ENCODE measurements around the gene PPFIA1.
"Not testable (repeated sequence)": the region's sequence is repeated elsewhere in the genome, so short reads cannot be mapped to it uniquely, and the experiment has no call there.

The PPFIA1 gene

DNA sequence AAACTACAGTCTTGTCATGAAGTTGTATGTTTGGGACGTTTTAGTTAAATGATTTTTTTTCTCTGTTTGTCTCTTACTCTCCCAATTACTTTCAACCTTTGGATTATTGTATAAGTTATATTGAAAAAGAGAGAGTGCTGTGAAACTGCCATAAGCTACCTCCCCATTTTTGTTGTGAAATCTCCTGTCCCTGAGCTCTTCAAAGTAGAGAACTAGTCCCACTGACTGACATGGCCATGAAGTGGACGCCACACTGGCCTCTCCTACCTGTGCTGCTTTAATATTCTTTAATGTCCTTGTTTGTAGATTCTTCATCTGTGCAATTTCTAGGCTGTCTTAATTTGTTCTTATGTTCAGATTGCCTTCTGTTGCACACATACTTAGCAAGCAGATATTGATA is 56.3 kb downstream of the PPFIA1 start:
- no peak for DNase-seq

DNA sequence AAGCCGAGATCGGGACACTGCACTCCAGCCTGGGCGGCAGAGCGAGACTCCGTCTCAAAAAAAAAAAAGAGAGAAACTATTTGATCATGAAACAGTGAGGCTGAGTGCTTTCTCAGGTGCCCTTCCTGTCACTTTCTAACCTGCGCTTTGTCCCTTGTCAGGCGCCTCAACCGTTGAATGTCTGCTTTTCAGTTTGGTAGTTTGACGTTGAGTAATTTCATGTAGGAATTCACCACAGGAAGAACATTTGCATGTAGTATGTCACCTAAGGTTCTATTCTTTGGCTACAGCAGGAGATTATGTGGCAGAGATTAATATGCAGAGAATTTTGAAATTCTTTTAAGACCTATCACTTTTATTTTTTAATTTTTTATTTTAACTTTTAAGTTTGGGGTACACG is 57.2 kb downstream of the PPFIA1 start:
- no peak for DNase-seq

DNA sequence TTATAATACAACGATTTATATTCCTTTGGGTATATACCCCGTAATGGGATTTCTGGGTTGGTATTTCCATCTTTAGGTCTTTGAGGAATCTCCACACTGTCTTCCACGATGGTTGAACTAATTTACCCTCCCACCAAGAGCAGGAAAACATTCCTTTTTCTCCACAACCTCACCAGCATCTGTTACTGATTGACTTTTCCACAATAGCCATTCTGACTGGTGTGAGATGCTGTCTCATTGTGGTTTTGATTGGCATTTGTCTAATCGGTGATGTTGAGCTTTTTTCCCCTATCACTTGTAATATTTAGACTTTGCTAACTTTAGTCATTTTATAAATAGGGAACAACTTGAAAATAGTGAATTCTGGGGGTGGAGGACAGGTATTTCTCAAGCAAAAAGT is 58.1 kb downstream of the PPFIA1 start:
- no peak for DNase-seq

DNA sequence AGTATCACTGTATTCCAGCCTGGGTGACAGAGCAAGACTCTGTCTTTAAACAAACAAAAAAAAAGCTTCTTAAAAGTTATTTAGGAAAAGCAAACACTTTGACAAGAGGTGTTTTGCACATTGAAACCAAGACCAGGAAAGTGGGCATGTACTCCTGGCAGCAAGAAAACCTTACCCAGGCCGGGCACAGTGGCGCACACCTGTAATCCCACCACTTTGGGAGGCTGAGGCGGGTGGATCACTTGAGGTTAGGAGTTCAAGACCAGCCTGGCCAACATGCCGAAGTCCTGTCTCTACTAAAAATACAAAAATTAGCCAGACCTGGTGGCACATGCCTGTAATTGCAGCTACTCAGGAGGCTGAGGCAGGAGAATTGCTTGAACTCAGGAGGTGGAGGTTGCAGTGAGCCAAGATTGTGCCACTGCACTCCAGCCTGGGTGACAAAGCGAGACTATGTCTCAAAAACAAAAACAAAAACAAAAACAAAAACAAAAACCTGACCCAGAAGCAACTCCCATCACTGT is 60.9 kb downstream of the PPFIA1 start:
- not testable (repeated sequence) for DNase-seq

DNA sequence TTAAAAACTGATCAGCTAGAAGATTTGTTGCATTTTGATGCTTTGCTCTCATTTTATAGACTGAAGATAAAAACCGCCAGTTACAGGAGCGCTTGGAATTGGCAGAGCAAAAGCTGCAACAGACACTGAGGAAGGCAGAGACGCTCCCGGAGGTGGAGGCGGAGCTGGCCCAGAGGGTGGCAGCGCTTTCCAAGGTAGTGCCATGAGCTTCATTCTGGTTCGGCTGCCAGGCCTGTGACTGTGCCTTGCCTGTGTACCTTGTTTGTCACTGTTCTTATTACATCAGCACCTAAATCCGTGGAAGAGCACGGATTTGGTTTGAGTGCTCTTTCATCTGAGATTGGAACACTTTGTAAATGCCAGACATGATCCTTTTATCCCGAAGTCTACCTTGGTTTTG is 61.4 kb downstream of the PPFIA1 start:
- no peak for DNase-seq

DNA sequence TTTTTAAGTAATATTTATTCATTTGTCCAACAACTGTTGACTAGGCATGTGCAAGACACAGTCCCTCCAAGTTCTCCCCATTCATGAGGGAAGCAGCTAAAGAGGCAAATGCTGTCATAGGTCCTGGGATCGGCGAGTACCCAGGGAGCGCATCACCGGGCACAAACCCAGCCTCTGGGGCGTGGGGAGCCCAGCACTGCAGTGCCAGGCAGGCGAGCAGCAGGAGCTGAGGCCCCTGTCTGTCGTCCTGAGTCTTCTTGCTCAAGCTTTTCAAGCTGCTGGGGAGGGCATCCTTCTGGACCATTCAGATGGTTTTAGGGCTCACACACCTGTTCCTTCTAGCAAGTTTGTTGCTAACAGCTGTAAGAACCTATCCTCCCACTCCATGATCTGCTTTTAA is 62.1 kb downstream of the PPFIA1 start:
- no peak for DNase-seq

DNA sequence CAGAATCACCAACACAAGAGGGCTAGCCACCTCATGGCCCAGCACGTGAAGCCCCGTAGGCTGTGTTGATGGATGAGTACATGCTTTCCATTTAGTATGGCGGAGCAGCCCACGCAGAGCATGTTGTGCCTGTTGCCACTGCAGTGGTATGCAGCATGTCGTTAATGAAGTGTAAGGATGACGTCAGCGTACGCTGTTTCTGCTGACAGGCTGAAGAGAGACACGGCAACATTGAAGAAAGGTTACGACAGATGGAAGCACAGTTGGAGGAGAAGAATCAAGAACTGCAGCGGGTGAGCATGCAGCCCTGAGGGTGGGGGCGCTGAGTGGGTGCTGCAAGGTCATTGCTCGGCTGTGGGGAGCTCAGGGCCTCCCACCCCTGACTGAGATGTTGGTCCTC is 62.8 kb downstream of the PPFIA1 start:
- DNase-seq, result no peak

DNA sequence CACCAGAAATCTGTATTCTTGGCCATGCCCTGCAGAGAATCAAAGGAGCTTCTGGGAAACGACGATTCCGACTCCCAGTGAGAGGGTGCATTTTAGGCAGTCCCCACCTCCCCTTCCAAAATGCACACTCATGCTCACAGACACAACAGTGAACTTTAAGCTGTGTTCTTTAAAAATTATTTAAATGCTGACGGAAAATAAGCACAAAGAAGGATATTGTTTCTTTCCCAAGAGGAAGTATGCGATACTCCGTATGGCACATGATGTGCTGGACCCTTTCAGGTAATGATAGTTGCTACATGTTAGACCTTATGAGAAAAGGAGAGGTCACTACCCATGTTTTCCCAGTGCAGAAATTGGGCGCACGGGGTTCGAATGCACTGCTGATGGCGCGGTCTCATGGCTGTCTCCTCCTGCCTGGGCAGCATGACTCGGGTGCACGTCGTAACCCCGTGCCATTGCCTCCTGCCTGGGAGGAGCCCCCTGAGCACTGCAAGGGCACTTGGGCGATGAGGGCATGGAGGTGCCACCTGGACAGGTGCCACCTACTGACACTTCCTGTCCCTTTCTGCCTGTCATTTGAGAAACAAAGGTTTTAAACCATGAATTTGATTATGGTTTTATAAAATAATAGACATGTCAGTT is 64.0 kb downstream of the PPFIA1 start:
- no peak for DNase-seq

DNA sequence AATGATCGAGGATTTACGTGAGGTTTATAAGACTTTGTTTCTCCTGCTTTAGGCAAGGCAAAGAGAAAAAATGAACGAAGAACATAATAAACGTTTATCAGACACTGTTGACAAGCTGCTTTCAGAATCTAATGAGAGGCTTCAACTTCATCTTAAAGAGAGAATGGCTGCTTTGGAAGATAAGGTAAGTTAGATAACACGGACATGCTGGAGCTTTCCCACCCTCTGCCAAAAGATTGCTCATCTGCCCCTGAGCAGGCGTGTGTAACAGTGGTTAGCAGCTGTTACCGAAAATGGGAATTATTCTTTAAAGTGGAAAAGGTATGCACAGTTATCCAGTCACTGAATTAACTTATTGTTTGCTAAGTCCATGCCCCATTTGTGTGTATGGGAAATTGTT is 65.0 kb downstream of the PPFIA1 start:
- DNase-seq, result no peak

DNA sequence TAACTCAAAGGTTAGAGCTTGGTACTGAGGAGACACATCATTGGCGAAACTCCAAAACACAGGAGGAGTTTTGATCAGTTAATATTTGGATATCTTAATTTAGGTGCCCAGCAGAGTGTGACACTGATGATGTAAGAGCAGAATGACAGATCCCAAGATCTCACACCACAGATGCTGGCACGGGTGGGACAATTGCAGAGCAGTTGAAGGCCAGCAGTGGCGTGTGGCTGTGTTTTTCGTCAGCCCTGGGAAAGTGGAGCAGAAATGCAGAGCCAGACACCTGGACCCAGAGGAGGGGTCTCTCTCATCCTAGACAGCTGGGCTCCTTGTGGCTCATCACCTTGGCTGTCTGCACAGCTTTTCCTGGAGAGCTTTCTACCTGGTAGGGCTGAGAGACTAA is 68.1 kb downstream of the PPFIA1 start:
- no peak for DNase-seq

DNA sequence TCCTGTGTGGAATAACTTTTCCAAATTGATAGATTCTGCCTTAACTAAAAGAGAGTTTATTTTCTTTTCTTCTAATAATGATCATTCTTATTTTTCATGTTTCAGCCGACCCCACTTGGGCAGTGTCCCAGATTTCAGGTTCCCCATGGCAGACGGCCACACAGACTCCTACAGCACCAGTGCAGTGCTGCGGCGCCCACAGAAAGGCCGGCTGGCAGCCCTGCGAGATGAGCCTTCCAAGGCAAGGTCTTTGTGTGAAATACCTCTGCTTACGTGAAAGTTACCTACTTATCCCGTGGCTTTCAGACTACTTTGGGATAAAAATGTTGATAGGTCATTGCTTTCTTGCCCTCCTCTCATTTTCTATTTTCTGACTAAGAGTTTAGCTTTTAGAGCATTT is 68.6 kb downstream of the PPFIA1 start:
- no peak for DNase-seq

DNA sequence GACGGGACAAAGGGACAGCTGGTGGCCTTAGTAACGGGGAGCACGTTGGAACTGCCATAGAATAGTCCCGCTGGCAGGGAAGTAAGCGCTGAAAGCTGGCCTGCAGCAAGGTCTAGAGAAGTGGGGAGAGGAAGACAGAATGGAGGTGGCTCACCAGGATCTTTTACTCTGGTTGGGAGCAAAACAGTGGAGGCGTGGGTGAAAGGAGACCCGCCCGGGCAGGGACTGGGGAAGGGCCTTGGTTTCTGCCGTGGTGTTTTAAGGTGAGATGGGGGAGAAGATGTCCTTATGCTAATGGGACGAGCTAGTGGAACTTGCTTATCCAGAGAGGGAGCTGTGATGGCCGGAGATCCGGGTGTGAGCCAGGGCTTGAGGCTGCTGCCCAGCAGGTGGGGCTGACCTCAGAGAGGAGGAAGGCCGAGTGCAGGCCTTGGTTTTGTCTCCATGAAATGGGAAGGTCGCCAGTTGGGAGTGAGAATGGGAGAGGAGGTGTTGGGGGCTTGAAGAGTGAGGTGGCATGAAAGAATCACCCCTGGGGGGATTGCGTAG is 71.5 kb downstream of the PPFIA1 start:
- no peak for DNase-seq

DNA sequence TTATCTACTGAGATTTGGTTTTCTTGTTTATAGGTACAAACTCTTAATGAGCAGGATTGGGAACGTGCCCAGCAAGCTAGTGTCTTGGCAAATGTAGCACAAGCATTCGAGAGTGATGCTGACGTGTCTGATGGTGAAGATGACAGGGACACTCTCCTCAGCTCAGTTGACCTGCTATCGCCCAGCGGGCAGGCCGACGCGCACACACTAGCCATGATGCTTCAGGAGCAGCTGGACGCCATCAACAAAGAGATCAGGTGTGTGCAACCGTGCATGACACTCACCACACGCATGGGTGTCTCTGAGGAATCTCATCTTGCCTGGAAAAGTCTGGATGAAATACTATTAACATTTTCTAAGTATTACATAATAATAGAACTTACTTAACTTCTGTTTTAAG is 73.1 kb downstream of the PPFIA1 start:
- DNase-seq, result no peak

DNA sequence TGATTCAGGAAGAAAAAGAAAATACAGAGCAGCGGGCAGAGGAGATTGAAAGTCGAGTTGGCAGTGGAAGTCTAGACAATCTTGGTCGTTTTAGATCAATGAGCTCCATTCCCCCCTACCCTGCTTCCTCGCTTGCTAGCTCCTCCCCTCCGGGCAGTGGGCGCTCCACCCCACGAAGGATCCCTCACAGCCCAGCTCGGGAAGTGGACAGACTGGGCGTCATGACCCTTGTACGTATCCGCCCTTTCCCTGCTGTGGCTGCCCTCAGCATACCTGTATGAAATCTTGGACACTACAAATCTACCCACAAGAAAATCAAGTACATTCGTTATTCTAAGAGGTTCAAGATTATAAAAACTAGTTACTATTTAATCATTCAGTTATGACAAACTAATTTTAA is 77.7 kb downstream of the PPFIA1 start:
- DNase-seq, result no peak

DNA sequence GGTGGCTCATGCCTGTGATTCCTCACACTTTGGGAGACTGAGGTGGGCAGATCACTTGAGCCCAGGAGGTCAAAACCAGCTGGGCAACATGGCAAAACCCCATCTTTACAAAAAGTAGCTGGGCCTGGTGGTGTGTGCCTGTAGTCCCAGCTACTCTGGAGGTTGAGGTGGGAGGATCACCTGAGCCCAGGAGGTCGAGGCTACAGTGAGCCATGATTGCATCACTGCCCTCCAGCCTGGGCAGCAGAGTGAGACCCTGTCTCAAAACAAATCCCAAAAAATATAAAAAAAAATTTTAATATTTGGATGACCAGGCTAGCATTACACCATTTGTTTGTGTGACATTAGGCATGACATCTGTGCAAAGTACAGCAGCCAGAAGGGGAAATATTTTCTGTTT is 78.1 kb downstream of the PPFIA1 start:
- DNase-seq, result no peak

DNA sequence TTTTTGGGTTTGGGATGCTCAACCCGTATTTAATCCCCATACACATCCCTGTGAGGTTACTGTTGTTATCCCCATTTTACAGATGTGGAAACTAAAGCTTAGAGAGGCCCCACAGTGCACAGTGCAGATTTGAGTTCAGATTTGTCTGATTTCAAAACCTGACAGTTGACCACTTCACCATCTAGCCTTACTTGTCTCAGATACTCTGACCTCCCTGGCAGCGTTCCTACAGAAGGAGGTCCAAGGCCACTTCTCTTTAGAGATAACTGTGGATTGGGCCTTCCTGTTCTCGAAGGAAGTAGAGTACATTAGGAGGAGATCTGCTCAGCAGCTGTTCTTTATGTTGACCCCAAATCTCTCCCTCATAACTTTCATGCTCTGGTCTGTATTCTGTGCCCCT is 81.2 kb downstream of the PPFIA1 start:
- no peak for DNase-seq

DNA sequence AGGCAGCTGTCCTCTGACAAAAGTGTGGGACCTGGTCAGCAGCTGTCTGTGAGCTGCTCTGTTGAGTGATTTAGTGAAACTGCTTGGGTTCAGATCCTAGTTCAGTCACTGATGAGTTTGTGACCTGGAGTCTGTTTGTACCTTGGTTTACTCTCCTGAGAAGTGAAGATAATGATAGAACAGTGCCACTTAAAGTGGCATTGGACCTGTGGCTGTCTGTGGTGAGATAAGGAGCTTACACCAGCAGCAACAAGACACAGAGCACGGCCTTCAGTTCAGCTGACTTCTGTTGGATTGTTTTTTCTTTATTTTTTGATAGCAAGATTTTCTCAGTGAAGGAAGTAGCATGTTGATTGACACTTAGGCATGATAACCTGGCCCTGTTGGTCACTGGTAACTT is 81.6 kb downstream of the PPFIA1 start:
- DNase-seq, result no peak

DNA sequence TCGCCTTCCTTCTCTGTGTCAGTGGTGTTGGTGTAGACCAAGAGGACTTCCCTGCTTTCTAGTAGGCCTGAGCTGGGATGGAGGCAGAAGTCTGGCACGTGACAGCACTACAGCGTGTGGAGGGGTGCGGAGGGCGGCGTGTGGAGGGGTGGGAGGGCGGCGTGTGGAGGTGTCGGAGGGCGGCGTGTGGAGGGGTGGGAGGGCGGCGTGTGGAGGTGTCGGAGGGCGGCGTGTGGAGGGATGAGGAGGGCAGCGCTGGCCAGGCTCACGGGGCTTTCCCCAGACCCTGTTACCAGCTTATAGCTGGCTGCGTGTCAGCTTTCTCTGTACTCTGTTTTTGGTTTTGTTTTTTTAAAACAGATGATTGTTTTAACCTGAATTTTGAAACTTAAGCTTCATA is 82.1 kb downstream of the PPFIA1 start:
- no peak for DNase-seq

DNA sequence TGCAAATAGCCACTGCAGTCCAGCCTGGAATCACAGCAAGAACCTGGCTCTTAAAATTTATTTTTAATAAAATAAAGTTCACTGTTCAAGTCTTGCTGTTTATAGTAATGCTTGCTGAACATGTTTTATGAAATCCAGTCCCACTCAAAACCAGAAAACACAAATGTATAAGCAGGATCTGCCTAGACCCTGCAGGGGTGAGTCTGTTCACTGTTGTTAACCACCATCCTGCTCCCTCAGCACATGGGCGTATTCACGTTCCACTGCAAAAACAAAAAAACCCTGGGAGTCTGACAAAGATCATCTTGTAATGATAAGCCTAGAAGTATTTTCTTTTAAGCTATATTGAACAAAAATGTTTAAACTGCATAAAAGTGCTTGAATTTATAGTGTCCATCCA is 82.8 kb downstream of the PPFIA1 start:
- no peak for DNase-seq

DNA sequence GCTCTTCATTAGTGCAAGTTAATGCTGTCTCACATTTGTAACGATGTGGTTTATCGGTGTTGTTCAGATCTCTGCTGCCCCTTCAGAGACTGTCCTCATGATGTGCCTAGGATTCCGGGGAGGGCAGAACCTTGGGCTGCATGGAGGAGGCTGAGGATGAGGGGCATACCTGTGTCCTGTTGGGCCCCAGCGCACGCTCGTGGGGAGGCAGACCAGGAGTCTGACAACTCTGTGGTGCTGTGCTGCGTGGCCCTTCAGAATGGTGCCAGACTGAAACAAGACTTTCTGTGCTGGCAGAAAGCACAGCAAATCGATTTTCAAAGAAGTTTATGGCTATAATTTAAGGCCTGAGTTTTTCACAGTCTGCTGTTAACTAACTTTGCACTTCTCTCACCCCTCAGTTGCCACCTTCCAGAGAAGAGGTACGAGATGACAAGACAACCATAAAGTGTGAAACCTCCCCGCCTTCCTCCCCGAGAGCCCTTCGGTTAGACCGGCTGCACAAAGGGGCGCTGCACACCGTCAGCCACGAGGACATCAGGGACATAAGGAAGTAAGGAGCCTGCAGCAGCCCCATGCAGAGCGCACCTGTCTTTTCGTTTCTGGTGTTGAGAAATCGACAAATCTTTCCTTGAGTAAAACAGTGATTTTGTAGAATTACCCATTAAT is 83.5 kb downstream of the PPFIA1 start:
- DNase-seq, result no peak

DNA sequence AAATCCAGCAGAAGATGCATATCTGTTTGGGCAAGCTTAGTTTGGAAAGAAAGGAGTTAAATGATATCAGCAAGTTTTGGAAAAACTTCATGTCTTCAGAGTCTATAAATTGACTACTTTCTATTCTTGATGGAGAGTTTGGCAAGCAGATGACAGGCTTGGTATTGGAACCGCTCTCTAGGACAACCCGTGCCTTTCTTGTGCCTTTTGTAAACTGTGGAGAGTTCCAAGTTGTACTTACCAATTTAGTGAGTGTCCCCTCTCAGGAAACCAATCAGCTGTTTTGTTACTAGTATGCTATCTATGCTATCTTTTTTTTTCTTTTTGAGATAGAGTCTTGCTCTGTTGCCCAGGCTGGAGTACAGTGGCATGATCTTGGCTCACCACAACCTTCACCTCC is 84.1 kb downstream of the PPFIA1 start:
- no peak for DNase-seq

DNA sequence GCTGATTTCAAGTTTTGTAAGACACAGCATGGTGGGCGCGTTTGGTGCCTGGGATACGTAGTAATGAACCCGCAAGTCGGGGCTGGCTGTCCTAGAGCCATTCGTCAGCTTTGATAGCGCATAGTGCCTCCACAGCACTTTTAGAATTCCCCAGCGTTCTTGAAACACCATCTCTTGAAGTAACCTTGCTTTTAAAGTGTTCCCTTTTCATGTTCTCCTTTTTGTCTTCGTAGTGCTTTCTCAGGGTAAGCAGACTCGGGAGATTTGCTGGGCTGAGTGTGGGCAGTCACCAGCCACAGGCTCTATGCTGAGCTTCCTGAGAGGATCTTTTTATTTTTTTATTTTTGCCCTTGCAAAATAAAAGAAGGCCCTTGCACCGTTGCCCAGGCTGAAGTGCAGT is 88.3 kb downstream of the PPFIA1 start:
- no peak for DNase-seq

DNA sequence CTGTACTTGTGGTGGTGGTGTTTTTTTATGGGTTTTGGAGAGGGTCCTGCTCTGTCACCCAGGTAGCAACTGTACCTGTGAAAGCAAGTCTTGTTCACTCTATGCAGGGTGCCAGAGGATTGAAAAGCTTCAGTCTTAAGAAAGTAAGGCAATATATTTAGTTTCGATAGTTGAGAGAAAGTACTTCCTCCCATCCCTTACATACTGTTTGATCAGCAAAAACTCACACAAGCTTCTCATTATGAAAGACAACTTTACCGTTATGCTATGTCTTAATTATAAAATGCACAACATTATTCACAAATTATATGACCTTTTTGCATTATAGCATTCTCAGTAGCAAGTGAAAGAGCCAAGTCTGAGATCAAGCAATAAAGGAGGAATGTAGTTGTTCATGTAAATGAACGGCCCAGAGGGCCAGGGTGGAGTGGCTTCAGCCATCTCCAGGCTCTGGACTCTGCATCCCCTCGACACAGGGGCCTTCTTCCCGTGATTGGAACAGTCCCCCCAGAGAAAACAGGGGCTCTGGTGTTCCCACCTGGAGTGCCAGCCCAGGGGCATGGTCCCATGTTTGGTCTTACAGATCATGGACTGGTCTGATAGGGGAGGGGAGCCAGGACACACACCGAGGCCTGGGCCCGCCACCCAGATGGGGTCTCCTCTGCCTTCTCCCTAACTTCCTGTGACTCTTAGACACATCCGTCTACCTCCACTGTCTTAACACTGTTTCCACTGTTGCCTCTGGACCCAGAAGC is 89.1 kb downstream of the PPFIA1 start:
- DNase-seq, result no peak

DNA sequence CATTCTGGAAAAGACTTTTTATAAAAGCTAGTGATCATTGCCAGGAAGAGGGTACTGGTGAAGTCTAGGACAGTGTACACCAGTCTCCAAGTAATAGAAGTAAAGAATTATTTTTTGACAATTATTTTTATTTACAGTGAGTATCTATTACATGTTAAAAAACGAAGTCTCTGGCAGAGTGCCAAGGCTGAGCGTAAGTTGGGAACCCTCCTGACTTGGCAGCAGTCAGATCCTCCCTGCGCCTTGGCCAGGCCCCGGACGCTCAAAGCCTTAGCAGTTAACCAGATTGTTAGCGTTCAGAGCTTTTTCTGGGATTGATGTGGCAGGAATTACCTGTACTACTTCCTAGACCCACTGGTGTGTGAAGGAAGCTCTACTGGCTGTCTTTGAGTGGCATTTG is 89.7 kb downstream of the PPFIA1 start:
- peak; percentile 61 for DNase-seq

All from NCI-H2107 (cell line).